ENCODE data around the gene TNFRSF19.

GRCh38 chr13:23655321-23655720, 85.1 kb downstream of the TNFRSF19 start:
- no peak for TF ChIP-seq RAD21 (IDR thresholded peaks at IDR 0.05 in 1 of 2, conservative IDR thresholded peaks at IDR 0.05 in 1 of 2; ENCODE audit: low read depth in 2 of 2, low read length in 2 of 2)
- no peak for TF ChIP-seq SUZ12 (IDR thresholded peaks at IDR 0.05; ENCODE audit: low read length)
- no peak for TF ChIP-seq CTCF (IDR thresholded peaks at IDR 0.05; ENCODE audit: control extremely low read depth in 1 of 3, insufficient read depth in 1 of 3, low read depth in 1 of 3, low read length in 3 of 3)
- no peak for TF ChIP-seq MAX (IDR thresholded peaks at IDR 0.05)
- no peak for TF ChIP-seq USF2 (IDR thresholded peaks at IDR 0.05; ENCODE audit: low read length)
- no peak for TF ChIP-seq POLR2AphosphoS5 (IDR thresholded peaks at IDR 0.05; ENCODE audit: low read depth, low read length)
- TF ChIP-seq NRF1 (IDR thresholded peaks at IDR 0.05; ENCODE audit: low read depth, low read length) = no peak
- no peak for TF ChIP-seq POLR2A (IDR thresholded peaks at IDR 0.05; ENCODE audit: control extremely low read depth in 1 of 2, low read depth in 2 of 2, low read length in 2 of 2)
- no peak for TF ChIP-seq GTF2F1 (IDR thresholded peaks at IDR 0.05; ENCODE audit: borderline replicate concordance, low read depth, low read length)
- no peak for TF ChIP-seq EZH2 (IDR thresholded peaks at IDR 0.05; ENCODE audit: low read depth, low read length, severe bottlenecking)
- no peak for TF ChIP-seq CHD2 (IDR thresholded peaks at IDR 0.05; ENCODE audit: low read length)
- no peak for TF ChIP-seq YY1 (IDR thresholded peaks at IDR 0.05; ENCODE audit: low read depth, low read length)
- TF ChIP-seq EGR1 (IDR thresholded peaks at IDR 0.05; ENCODE audit: borderline replicate concordance, low read depth, low read length) = no peak
- TF ChIP-seq E2F6 (IDR thresholded peaks at IDR 0.05) = no peak
